Panc1 (cell line): ENCODE results near the gene MDC1. TPM values are rescaled to one million over a fixed set of nuclear protein-coding genes. Genes with fewer than 3 reads are reported as not detected.

Experiments used
- ATAC-seq: fragments of 200-7000 bp; cut with Tn5 transposase; 2 replicates; pipeline ENCODE4 v1.9.1; 2020; ENCODE audit warnings: mild to moderate bottlenecking, moderate library complexity
- BruUV-seq: library from RNA; stranded (reverse); fragments of 400-500 nt; replicated peaks from 2 replicates; lab custom pipeline; 2021; lab: Mats Ljungman, UMichigan
- CTCF ChIA-PET: fragments of 300-600 bp; sonication (Branson Sonifier 250); formaldehyde crosslinking; loops from one replicate; lab custom pipeline; 2022; ENCODE audit warnings: antibody characterized with exemption; lab: Charles Lee
- POLR2A ChIA-PET: fragments of 300-600 bp; sonication (Branson Sonifier 250); formaldehyde crosslinking; loops from one replicate; lab custom pipeline; 2022; ENCODE audit warnings: antibody characterized with exemption; lab: Charles Lee
- DNase-seq: peaks from one replicate; pipeline ENCODE4 v3.0.0-alpha.2; 2010; ENCODE audit warnings: low read depth, low spot score
- H3K27ac ChIP-seq: 2 replicates; pipeline ENCODE4 v1.5.1; 2011; ENCODE audit warnings: mild to moderate bottlenecking, low read length, inconsistent platforms
- H3K27me3 ChIP-seq: fragments of 200-500 bp; sonication (Bioruptor generic); 2 replicates; pipeline ENCODE4 v1.6.0; 2014; ENCODE audit warnings: low read length, inconsistent platforms; ENCODE audit not compliant: control insufficient read depth, insufficient read depth
- H3K36me3 ChIP-seq: fragments of 200-500 bp; sonication (Bioruptor generic); 2 replicates; pipeline ENCODE4 v1.5.1; 2014; ENCODE audit warnings: inconsistent platforms, mild to moderate bottlenecking, low read length, moderate library complexity; ENCODE audit not compliant: control insufficient read depth, insufficient read depth
- H3K4me1 ChIP-seq: 2 replicates; pipeline ENCODE4 v1.5.1; 2011; ENCODE audit warnings: inconsistent platforms, mild to moderate bottlenecking, low read length, moderate library complexity; ENCODE audit not compliant: control insufficient read depth, insufficient read depth
- H3K4me3 ChIP-seq, 2 experiments: 2 replicates each; pipeline ENCODE4 v1.5.1; 2011 to 2012; ENCODE audit warnings: low read depth in 2 of 2, low read length in 2 of 2, mild to moderate bottlenecking in 2 of 2, inconsistent platforms in 1 of 2, moderate library complexity in 1 of 2
- H3K9me3 ChIP-seq: fragments of 200-500 bp; sonication (Bioruptor generic); 2 replicates; pipeline ENCODE4 v1.5.1; 2014; ENCODE audit warnings: low read depth, mild to moderate bottlenecking, inconsistent platforms, low read length, moderate library complexity; ENCODE audit not compliant: control insufficient read depth, insufficient read depth
- POLR2AphosphoS5 ChIP-seq: IDR thresholded peaks from 2 replicates; pipeline ENCODE4 v1.6.1; 2012; ENCODE audit warnings: mild to moderate bottlenecking, low read depth, low read length, moderate library complexity
- SIN3A ChIP-seq: IDR thresholded peaks from 2 replicates; pipeline ENCODE4 v1.6.1; 2012; ENCODE audit warnings: low read depth, mild to moderate bottlenecking, low read length, moderate library complexity, borderline replicate concordance; ENCODE audit not compliant: insufficient read depth
- TCF7L2 ChIP-seq: IDR thresholded peaks from 2 replicates; pipeline ENCODE4 v1.6.1; 2011; ENCODE audit warnings: mild to moderate bottlenecking, low read depth, low read length, inconsistent platforms
- in situ Hi-C: cut with HindIII; loops from 2 replicates; pipeline ENCODE4 v1.10.0; 2016; ENCODE audit warnings: low sequenced_read_pairs, low pct_unique_long_range_greater_than_20kb
- intact Hi-C: fragments of 100-400 bp; cut with micrococcal nuclease; formaldehyde crosslinking; loops from one replicate; pipeline ENCODE4 v1.10.0; 2022; ENCODE audit not compliant: unreplicated experiment
- total RNA-seq: library from RNA; stranded (reverse); gene quantifications from one replicate; pipeline ENCODE4 v1.2.1, GENCODE V29; 2021; ENCODE audit not compliant: unreplicated experiment
- TF ChIP-seq, protein P1 (sequence below): fragments of 450-650 bp; IDR thresholded peaks from 2 replicates; pipeline ENCODE4 v1.5.1; 2017; ENCODE audit warnings: mild to moderate bottlenecking
- TF ChIP-seq, protein P2 (sequence below), 2 experiments: IDR thresholded peaks; 2 replicates each; pipeline ENCODE4 v1.6.1; 2011 to 2012; ENCODE audit warnings: low read depth in 2 of 2, control low read depth in 1 of 2, low read length in 1 of 2, mild to moderate bottlenecking in 1 of 2, moderate library complexity in 1 of 2; ENCODE audit not compliant: insufficient read depth in 1 of 2

Gene MDC1
- total RNA-seq, 1 experiment from 2014 or later: 68.6 TPM

DNA sequence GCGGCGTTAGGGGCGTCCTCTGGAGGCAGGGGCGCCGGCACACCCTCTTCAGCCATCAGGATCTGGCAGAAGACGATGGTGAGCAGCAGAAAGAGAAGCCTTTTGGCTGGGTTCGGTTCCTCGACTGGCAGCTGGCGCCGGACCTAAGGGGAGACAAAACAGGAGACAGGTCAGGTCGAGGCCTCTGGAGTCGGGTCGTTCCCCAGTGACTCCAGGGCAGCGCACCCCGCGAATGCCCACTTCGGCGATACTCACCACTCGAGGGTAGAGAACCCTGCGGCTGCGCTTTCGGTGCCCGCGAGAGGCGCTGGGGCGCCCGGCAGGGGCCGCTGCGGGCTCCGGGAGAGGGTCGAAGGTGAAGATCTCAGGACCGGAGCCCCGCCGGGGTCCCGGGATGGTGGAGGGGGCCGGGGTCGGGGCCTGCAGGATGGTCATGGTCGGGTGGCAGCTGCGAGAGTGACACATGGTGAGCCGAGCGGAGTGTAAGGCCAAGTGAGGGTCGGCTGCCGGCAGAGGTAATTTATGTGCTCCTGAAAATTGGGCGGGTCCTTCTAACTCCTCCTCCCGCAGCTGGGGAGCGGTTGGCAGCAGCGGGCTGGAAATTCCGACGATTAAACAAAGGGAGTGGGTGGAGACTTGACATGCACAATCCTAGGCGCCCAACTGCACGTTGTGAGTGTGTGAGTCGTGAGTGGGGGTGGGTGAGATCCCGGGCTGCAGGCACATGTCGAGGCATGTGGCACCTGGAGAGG, 27.1 kb upstream of the MDC1 start, which contains the start of gene IER3:
TSS of gene IER3 (minus strand) at position 494 of the 752 bp plus-strand sequence. CDS start at position 465, 29 bp downstream.
- CTCF ChIA-PET: interaction anchor here (0.5 to 1.0 kb wide), 7 partner anchors 11 to 740 kb away, joined by 3 to 9 read pairs (median 5); partner anchors contain the start of gene DDR1
- Histone ChIP-seq H3K4me3 (peak within 1 kb of the TSS; percentile 81 to 85), H3K27me3 (no peaks in the 10 kb centered on the region), H3K36me3 (peaks cover 12% of the 10 kb centered on the region; the same call in 1 of the 2 replicates), H3K27ac (peak within 1 kb of the TSS; percentile 97), H3K9me3 (no peaks in the 10 kb centered on the region), H3K4me1 (peaks cover 47% of the 10 kb centered on the region)
- TF ChIP-seq POLR2AphosphoS5 (peak; percentile 100), SIN3A (peak; percentile 95), TCF7L2 (no peak)
- TF ChIP-seq, protein P1, sequence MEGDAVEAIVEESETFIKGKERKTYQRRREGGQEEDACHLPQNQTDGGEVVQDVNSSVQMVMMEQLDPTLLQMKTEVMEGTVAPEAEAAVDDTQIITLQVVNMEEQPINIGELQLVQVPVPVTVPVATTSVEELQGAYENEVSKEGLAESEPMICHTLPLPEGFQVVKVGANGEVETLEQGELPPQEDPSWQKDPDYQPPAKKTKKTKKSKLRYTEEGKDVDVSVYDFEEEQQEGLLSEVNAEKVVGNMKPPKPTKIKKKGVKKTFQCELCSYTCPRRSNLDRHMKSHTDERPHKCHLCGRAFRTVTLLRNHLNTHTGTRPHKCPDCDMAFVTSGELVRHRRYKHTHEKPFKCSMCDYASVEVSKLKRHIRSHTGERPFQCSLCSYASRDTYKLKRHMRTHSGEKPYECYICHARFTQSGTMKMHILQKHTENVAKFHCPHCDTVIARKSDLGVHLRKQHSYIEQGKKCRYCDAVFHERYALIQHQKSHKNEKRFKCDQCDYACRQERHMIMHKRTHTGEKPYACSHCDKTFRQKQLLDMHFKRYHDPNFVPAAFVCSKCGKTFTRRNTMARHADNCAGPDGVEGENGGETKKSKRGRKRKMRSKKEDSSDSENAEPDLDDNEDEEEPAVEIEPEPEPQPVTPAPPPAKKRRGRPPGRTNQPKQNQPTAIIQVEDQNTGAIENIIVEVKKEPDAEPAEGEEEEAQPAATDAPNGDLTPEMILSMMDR: peak; percentile 79
- TF ChIP-seq, protein P2, sequence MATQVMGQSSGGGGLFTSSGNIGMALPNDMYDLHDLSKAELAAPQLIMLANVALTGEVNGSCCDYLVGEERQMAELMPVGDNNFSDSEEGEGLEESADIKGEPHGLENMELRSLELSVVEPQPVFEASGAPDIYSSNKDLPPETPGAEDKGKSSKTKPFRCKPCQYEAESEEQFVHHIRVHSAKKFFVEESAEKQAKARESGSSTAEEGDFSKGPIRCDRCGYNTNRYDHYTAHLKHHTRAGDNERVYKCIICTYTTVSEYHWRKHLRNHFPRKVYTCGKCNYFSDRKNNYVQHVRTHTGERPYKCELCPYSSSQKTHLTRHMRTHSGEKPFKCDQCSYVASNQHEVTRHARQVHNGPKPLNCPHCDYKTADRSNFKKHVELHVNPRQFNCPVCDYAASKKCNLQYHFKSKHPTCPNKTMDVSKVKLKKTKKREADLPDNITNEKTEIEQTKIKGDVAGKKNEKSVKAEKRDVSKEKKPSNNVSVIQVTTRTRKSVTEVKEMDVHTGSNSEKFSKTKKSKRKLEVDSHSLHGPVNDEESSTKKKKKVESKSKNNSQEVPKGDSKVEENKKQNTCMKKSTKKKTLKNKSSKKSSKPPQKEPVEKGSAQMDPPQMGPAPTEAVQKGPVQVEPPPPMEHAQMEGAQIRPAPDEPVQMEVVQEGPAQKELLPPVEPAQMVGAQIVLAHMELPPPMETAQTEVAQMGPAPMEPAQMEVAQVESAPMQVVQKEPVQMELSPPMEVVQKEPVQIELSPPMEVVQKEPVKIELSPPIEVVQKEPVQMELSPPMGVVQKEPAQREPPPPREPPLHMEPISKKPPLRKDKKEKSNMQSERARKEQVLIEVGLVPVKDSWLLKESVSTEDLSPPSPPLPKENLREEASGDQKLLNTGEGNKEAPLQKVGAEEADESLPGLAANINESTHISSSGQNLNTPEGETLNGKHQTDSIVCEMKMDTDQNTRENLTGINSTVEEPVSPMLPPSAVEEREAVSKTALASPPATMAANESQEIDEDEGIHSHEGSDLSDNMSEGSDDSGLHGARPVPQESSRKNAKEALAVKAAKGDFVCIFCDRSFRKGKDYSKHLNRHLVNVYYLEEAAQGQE (IDR thresholded peaks at IDR 0.05; ENCODE audit: insufficient read depth in 1 of 2, low read depth in 2 of 2, low read length in 1 of 2): peak in 1 of 2 experiments; percentile 14; a peak in 1 of 4 replicates
- peak; percentile 89 for DNase-seq
- intact Hi-C loops (loop anchor here (1.0 to 5.0 kb wide), 3 partner anchors 38 to 133 kb away; no protein-coding TSS in a partner anchor), in situ Hi-C loops (no loop called here)
- POLR2A ChIA-PET: interaction anchor here (0.5 to 1.3 kb wide), 2 partner anchors 38 to 67 kb away, joined by 3 read pairs; no protein-coding TSS in a partner anchor
- ATAC-seq: peak; percentile 58
- no TSS peak for BruUV-seq

DNA sequence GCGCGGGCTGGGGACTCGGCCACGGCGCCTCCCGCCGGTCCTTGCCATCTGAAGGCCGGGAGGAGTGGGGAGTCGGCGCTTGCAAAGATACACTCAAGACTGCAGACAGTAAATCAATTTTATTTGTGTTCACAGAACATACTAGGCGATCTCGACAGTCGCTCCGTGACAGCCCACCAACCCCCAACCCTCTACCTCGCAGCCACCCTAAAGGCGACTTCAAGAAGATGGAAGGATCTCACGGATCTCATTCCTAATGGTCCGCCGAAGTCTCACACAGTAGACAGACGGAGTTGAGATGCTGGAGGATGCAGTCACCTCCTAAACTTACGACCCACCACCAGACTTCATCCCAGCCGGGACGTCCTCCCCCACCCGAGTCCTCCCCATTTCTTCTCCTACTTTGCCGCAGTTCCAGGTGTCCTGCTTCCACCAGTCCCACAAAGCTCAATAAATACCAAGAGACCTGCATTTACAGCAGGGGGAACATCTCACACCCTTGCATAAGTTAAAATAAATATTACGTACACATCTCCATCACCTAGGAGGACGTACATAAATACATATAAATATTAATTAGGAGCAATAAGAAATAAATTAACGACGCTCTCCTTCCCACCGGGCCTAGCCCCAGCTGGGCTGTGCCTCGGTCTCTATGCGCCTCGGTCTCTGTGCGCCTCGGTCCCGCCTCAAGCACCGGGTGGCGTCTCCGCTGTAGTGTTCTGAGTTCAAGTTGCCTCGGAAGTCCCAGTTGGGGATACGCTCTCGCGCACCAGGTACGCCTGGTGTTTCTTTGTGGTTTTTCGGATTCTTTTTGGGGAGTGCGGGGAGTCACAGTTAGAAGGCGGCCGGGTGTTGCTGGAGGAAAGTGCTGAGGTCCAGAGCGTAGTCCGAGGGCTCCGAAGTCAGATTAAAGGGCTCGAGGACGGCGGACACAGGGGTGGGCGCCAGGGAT, 26.3 kb upstream of the MDC1 start:
- intact Hi-C loops (loop anchor here (1.0 to 5.0 kb wide), 3 partner anchors 39 to 134 kb away; no protein-coding TSS in a partner anchor), in situ Hi-C loops (no loop called here)
- peak; percentile 1 for ATAC-seq
- ChIA-PET POLR2A (interaction anchor here (0.5 to 1.3 kb wide), 8 partner anchors 9 to 174 kb away, joined by 3 to 10 read pairs (median 4); no protein-coding TSS in a partner anchor), CTCF (interaction anchor here (0.7 kb wide), 1 partner anchor 26 kb away, joined by 4 read pairs; no protein-coding TSS in a partner anchor)
- BruUV-seq: TSS peak; percentile 97
- DNase-seq: no peak
- peak overlapping the region; percentile 97 for H3K27ac ChIP-seq
- peaks cover 44% of the 10 kb centered on the region for H3K4me1 ChIP-seq
- H3K9me3 ChIP-seq: no peaks in the 10 kb centered on the region
- peaks cover 18% of the 10 kb centered on the region for H3K36me3 ChIP-seq
- TF ChIP-seq TCF7L2 (no peak), SIN3A (no peak), POLR2AphosphoS5 (no peak)
- TF ChIP-seq, protein P1: no peak
- TF ChIP-seq, protein P2 (IDR thresholded peaks at IDR 0.05; ENCODE audit: insufficient read depth in 1 of 2, low read depth in 2 of 2, low read length in 1 of 2): no peak
- no peaks in the 10 kb centered on the region for H3K27me3 ChIP-seq
- peak overlapping the region; percentile 81 to 85 for H3K4me3 ChIP-seq
